Activated naive CD4-positive, alpha-beta T cell treated with anti-CD3 and anti-CD28 coated beads, Interleukin-2, amount 50 U/mL, for 24 hours (primary cell): ENCODE data around the gene PLXNA1.

Experiments used
- H3K27ac Mint-ChIP-seq: one replicate; pipeline ENCODE4 v1.8.0; 2021; ENCODE audit warnings: mild to moderate bottlenecking, mixed read lengths
- H3K27me3 Mint-ChIP-seq: one replicate; pipeline ENCODE4 v1.8.0; 2021; ENCODE audit warnings: mixed read lengths
- H3K36me3 Mint-ChIP-seq: one replicate; pipeline ENCODE4 v1.8.0; 2021; ENCODE audit warnings: mixed read lengths
- H3K4me1 Mint-ChIP-seq: one replicate; pipeline ENCODE4 v1.8.0; 2021; ENCODE audit warnings: mixed read lengths
- H3K4me3 Mint-ChIP-seq: one replicate; pipeline ENCODE4 v1.8.0; 2021; ENCODE audit warnings: mild to moderate bottlenecking, mixed read lengths
- H3K9me3 Mint-ChIP-seq: one replicate; pipeline ENCODE4 v1.8.0; 2021; ENCODE audit warnings: mixed read lengths

PLXNA1 gene

GRCh38 chr3:127011270-127011992, 28.5 kb downstream of the PLXNA1 start:
- peaks cover 3% of the 10 kb centered on the region for H3K36me3 Mint-ChIP-seq
- no peaks in the 10 kb centered on the region for H3K4me1 Mint-ChIP-seq
- no peaks in the 10 kb centered on the region for H3K27me3 Mint-ChIP-seq
- no peak overlapping the region for H3K27ac Mint-ChIP-seq
- H3K9me3 Mint-ChIP-seq = no peaks in the 10 kb centered on the region
- H3K4me3 Mint-ChIP-seq = no peak overlapping the region

GRCh38 chr3:127012091-127012490, 29.2 kb downstream of the PLXNA1 start:
- Mint-ChIP-seq H3K4me3 (no peak overlapping the region), H3K36me3 (peaks cover 3% of the 10 kb centered on the region), H3K27ac (no peak overlapping the region), H3K9me3 (no peaks in the 10 kb centered on the region), H3K4me1 (no peaks in the 10 kb centered on the region), H3K27me3 (no peaks in the 10 kb centered on the region)

- H3K9me3 Mint-ChIP-seq = no peaks in the 10 kb centered on the region
- no peaks in the 10 kb centered on the region for H3K4me1 Mint-ChIP-seq
- peaks cover 4% of the 10 kb centered on the region for H3K36me3 Mint-ChIP-seq
- no peak overlapping the region for H3K27ac Mint-ChIP-seq
- H3K27me3 Mint-ChIP-seq = no peaks in the 10 kb centered on the region
- H3K4me3 Mint-ChIP-seq = no peak overlapping the region
Observed at GRCh38 chr3:127013181-127013580, 30.3 kb downstream of the PLXNA1 start.

GRCh38 chr3:127013758-127014535, 31.0 kb downstream of the PLXNA1 start:
- H3K27me3 Mint-ChIP-seq = no peaks in the 10 kb centered on the region
- H3K4me1 Mint-ChIP-seq = no peaks in the 10 kb centered on the region
- no peak overlapping the region for H3K27ac Mint-ChIP-seq
- no peak overlapping the region for H3K4me3 Mint-ChIP-seq
- H3K9me3 Mint-ChIP-seq = no peaks in the 10 kb centered on the region
- H3K36me3 Mint-ChIP-seq = peaks cover 4% of the 10 kb centered on the region

GRCh38 chr3:127014536-127015281, 31.8 kb downstream of the PLXNA1 start:
- no peaks in the 10 kb centered on the region for H3K9me3 Mint-ChIP-seq
- no peak overlapping the region for H3K4me3 Mint-ChIP-seq
- no peaks in the 10 kb centered on the region for H3K27me3 Mint-ChIP-seq
- no peaks in the 10 kb centered on the region for H3K4me1 Mint-ChIP-seq
- peaks cover 4% of the 10 kb centered on the region for H3K36me3 Mint-ChIP-seq
- no peak overlapping the region for H3K27ac Mint-ChIP-seq

DNA sequence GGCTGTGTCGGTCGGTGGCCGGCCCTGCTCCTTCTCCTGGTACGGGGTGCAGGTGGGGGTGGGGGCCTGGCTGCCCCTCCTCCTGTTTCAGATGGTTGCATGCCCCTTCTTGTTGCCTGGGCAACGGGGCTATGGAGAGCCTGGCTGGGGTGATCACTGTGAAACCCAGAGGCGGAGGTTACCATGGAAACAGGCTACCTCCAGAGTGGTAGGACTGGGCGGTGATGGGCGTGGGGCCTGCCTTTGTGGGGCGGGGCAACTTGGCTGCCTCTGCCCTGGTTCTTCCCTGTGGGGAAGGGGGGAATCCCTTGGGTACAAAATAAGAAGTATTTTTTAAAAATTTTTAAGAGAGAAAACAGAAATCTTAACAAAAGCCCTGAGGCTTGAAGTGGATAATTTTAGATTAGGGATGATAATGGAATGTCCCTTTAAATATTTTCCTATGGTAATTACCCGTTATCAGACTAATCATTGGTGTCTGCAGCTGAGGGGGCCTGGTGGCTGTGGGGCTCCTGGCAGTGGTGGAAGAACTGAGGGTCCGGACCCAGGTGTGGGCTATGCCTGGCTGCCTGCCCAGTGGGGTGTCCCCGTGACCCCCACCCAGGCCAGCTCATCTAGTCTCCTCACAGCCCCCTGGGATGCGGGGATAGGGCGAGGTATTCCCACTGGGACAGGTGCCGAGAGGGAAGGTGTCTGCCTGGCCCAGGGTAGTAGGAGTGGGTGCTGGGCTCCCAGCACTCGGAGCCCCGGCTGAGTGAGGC, 32.5 kb downstream of the PLXNA1 start:
- Mint-ChIP-seq H3K27ac (no peak overlapping the region), H3K9me3 (no peaks in the 10 kb centered on the region), H3K27me3 (no peaks in the 10 kb centered on the region), H3K4me1 (no peaks in the 10 kb centered on the region), H3K4me3 (no peak overlapping the region), H3K36me3 (peaks cover 4% of the 10 kb centered on the region)

DNA sequence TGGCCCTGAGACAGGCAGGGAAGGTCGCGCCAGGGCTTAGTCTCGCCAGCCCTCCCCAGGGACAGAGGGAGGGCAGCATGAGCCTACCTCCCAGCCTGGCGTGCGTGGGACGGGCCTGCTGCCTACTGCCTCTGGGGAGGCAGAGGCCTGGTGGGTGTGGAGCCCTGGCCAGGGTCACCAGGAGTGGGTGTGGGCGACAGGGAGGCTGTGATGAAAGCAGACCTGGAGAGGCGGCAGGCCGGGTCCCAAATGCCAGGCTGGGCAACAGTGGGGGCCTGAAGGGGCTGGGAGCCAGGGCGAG, 33.1 kb downstream of the PLXNA1 start:
- Mint-ChIP-seq H3K27ac (no peak overlapping the region), H3K36me3 (peaks cover 4% of the 10 kb centered on the region), H3K4me1 (no peaks in the 10 kb centered on the region), H3K27me3 (no peaks in the 10 kb centered on the region), H3K9me3 (no peaks in the 10 kb centered on the region), H3K4me3 (no peak overlapping the region)

DNA sequence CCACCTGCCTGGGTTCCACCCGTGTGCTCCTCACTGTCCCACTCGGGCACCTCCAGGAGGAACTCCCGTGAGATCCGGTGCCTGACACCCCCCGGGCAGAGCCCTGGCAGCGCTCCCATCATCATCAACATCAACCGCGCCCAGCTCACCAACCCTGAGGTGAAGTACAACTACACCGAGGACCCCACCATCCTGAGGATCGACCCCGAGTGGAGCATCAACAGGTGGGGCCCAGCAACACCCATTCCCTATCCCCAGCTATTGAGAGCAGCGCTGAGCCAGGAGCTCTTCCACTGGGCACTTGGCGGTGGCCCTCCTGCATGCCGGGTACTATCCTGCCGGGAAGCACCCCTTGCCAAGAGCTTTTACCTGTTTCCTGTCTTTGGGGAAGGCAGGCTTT, 33.5 kb downstream of the PLXNA1 start:
- H3K27ac Mint-ChIP-seq = no peak overlapping the region
- no peaks in the 10 kb centered on the region for H3K27me3 Mint-ChIP-seq
- no peaks in the 10 kb centered on the region for H3K4me1 Mint-ChIP-seq
- H3K36me3 Mint-ChIP-seq = peaks cover 4% of the 10 kb centered on the region
- H3K4me3 Mint-ChIP-seq = no peak overlapping the region
- H3K9me3 Mint-ChIP-seq = no peaks in the 10 kb centered on the region

GRCh38 chr3:127017229-127017628, 34.3 kb downstream of the PLXNA1 start:
- Mint-ChIP-seq H3K4me3 (no peak overlapping the region), H3K27ac (no peak overlapping the region)

GRCh38 chr3:127017781-127018180, 34.9 kb downstream of the PLXNA1 start:
- Mint-ChIP-seq H3K27me3 (no peaks in the 10 kb centered on the region), H3K36me3 (peaks cover 4% of the 10 kb centered on the region), H3K4me3 (no peak overlapping the region), H3K9me3 (no peaks in the 10 kb centered on the region), H3K27ac (no peak overlapping the region), H3K4me1 (no peaks in the 10 kb centered on the region)

More at GRCh38 chr3:127017229-127017628, 34.3 kb downstream of the PLXNA1 start:
- H3K36me3 Mint-ChIP-seq = peaks cover 4% of the 10 kb centered on the region
- no peaks in the 10 kb centered on the region for H3K4me1 Mint-ChIP-seq
- no peaks in the 10 kb centered on the region for H3K27me3 Mint-ChIP-seq
- no peaks in the 10 kb centered on the region for H3K9me3 Mint-ChIP-seq

GRCh38 chr3:127018306-127018828, 35.5 kb downstream of the PLXNA1 start:
- Mint-ChIP-seq H3K27me3 (no peaks in the 10 kb centered on the region), H3K4me1 (no peaks in the 10 kb centered on the region), H3K4me3 (no peak overlapping the region), H3K9me3 (no peaks in the 10 kb centered on the region), H3K27ac (no peak overlapping the region), H3K36me3 (peaks cover 4% of the 10 kb centered on the region)

DNA sequence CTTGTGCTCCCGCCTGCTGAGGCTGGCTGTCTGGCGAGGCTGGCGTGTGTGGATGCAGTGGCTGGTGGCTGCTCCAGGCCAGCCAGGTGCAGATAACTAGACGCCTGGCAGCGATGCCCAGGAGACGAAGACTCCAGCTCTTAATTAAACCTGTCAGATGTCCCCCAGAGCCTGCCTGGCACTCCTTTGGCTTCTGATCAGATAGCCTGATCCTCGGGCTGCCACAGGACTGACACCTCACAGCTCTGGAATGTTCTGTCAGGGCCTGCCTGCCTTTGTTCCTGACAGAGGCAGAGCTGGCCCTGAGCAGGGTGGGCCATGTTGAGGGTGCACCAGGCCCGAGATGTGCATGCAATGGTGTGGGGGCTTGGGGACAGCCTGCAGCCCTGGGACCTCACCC, 36.5 kb downstream of the PLXNA1 start:
- no peak overlapping the region for H3K4me3 Mint-ChIP-seq
- H3K9me3 Mint-ChIP-seq = no peaks in the 10 kb centered on the region
- H3K36me3 Mint-ChIP-seq = peaks cover 1% of the 10 kb centered on the region
- H3K4me1 Mint-ChIP-seq = no peaks in the 10 kb centered on the region
- H3K27ac Mint-ChIP-seq = no peak overlapping the region
- no peaks in the 10 kb centered on the region for H3K27me3 Mint-ChIP-seq

GRCh38 chr3:127020543-127020942, 37.6 kb downstream of the PLXNA1 start:
- Mint-ChIP-seq H3K4me1 (no peaks in the 10 kb centered on the region), H3K27me3 (no peaks in the 10 kb centered on the region), H3K9me3 (no peaks in the 10 kb centered on the region), H3K36me3 (peaks cover 1% of the 10 kb centered on the region), H3K27ac (no peak overlapping the region), H3K4me3 (no peak overlapping the region)

DNA sequence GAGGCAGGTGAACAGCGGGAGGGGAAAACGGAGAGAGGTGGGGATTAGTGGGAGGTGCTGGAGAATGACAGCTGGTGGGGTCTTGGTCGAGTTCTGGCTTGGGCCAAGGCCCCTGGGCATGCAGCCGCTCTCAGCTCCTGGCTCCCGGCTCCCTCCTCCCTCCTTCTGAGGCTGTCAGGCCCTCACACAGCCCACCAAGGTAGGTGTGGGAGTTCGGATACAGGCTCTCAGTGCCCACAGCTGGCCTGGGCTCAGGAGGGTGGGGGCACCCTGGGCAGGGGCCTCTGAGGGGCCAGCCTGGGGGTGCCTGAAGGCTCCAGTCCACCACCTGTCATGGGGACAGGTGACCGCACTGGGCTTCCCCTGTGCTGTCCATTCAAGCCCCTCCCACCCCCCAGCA, 39.9 kb downstream of the PLXNA1 start:
- no peaks in the 10 kb centered on the region for H3K4me1 Mint-ChIP-seq
- no peaks in the 10 kb centered on the region for H3K9me3 Mint-ChIP-seq
- no peaks in the 10 kb centered on the region for H3K27me3 Mint-ChIP-seq
- H3K4me3 Mint-ChIP-seq = no peak overlapping the region
- H3K27ac Mint-ChIP-seq = no peak overlapping the region
- H3K36me3 Mint-ChIP-seq = no peaks in the 10 kb centered on the region

GRCh38 chr3:127025456-127025855, 42.5 kb downstream of the PLXNA1 start:
- Mint-ChIP-seq H3K9me3 (no peaks in the 10 kb centered on the region), H3K4me3 (no peak overlapping the region), H3K27ac (no peak overlapping the region), H3K27me3 (no peaks in the 10 kb centered on the region), H3K4me1 (no peaks in the 10 kb centered on the region), H3K36me3 (no peaks in the 10 kb centered on the region)
